B cell (primary cell): ENCODE data around the gene MAN2A2. TPM values are rescaled to one million over a fixed set of nuclear protein-coding genes. Genes with fewer than 3 reads are reported as not detected.

Experiments
- ATAC-seq: fragments of 200-7000 bp; cut with Tn5 transposase; one replicate; pipeline ENCODE4 v1.10.0; 2021; ENCODE audit warnings: low read depth, mild to moderate bottlenecking, moderate number of reproducible peaks, moderate library complexity
- CTCF ChIA-PET: fragments of 350-600 bp; sonication (Branson Sonifier 250); formaldehyde crosslinking; loops from one replicate; lab custom pipeline; 2021; ENCODE audit warnings: antibody characterized with exemption, inconsistent platforms; lab: Charles Lee
- POLR2A ChIA-PET: fragments of 350-600 bp; sonication (Branson Sonifier 250); formaldehyde crosslinking; loops from one replicate; lab custom pipeline; 2021; ENCODE audit warnings: antibody characterized with exemption; lab: Charles Lee
- DNase-seq: peaks from one replicate; pipeline ENCODE4 v3.0.0; 2013
- H2AFZ ChIP-seq: 2 replicates; pipeline ENCODE4 v1.6.1; 2012; ENCODE audit warnings: mild to moderate bottlenecking, low read depth, low read length; ENCODE audit not compliant: insufficient read depth, poor library complexity, severe bottlenecking
- H3K27ac ChIP-seq, 2 donors: 1 replicate in 1 of 2; 2 replicates in 1 of 2; pipeline ENCODE4 v1.5.1; 2012 to 2013; ENCODE audit warnings: low read length in 2 of 2, mild to moderate bottlenecking in 2 of 2, moderate library complexity in 1 of 2
- H3K27me3 ChIP-seq, 4 experiments: fragments of 200-600 bp in 1 of 4; sonication (generic) in 1 of 4; replicated peaks in 1 of 4; 1 replicate in 2 of 4; 2 replicates in 2 of 4; pipeline versions ENCODE4 v1.6.1 to v1.7.0; 2013 to 2016; ENCODE audit warnings: low read length in 3 of 4, mild to moderate bottlenecking in 2 of 4, mixed read lengths in 1 of 4, moderate library complexity in 1 of 4; ENCODE audit not compliant: insufficient read depth in 4 of 4, control insufficient read depth in 3 of 4; ENCODE audit errors: control extremely low read depth in 1 of 4
- H3K36me3 ChIP-seq, 2 experiments: replicated peaks in 1 of 2; 1 replicate in 1 of 2; 2 replicates in 1 of 2; pipeline versions ENCODE4 v1.6.1 to v1.7.1; 2013; ENCODE audit warnings: low read length in 1 of 2; ENCODE audit not compliant: insufficient read depth in 2 of 2, control insufficient read depth in 1 of 2; ENCODE audit errors: control extremely low read depth in 1 of 2, extremely low read depth in 1 of 2
- H3K4me1 ChIP-seq, 2 donors: fragments of 200-600 bp in 1 of 2; sonication (generic) in 1 of 2; 1 replicate in 1 of 2; 2 replicates in 1 of 2; pipeline versions ENCODE4 v1.5.1 to v1.6.1; 2013 to 2017; ENCODE audit warnings: low read length in 2 of 2; ENCODE audit not compliant: control insufficient read depth in 2 of 2, insufficient read depth in 2 of 2
- H3K4me2 ChIP-seq: replicated peaks from 2 replicates; pipeline ENCODE3; 2012; ENCODE audit warnings: mild to moderate bottlenecking, low read depth, low read length; ENCODE audit not compliant: poor library complexity, severe bottlenecking
- H3K4me3 ChIP-seq, 5 experiments: fragments of 200-600 bp in 1 of 5; sonication (generic) in 1 of 5; 1 replicate in 3 of 5; 2 replicates in 2 of 5; pipeline versions ENCODE4 v1.5.1 to v1.7.0; 2011 to 2016; ENCODE audit warnings: low read length in 4 of 5, mild to moderate bottlenecking in 4 of 5, low read depth in 2 of 5, control low read depth in 1 of 5, moderate library complexity in 1 of 5; ENCODE audit not compliant: insufficient read depth in 1 of 5; ENCODE audit errors: control extremely low read depth in 1 of 5, extremely low read depth in 1 of 5
- H3K79me2 ChIP-seq: fragments of 200-600 bp; sonication (generic); one replicate; pipeline ENCODE4 v1.6.0; 2016; ENCODE audit warnings: low read length; ENCODE audit not compliant: control insufficient read depth, insufficient read depth
- H3K9ac ChIP-seq: fragments of 200-600 bp; sonication (generic); 2 replicates; pipeline ENCODE4 v1.6.1; 2017; ENCODE audit warnings: mild to moderate bottlenecking, low read length, moderate library complexity
- H3K9me3 ChIP-seq, 3 donors: one replicate each; pipeline versions ENCODE4 v1.6.1 to v1.7.1; 2013; ENCODE audit warnings: low read length in 2 of 3; ENCODE audit not compliant: control insufficient read depth in 2 of 3, insufficient read depth in 1 of 3; ENCODE audit errors: control extremely low read depth in 1 of 3
- H4K20me1 ChIP-seq: 2 replicates; pipeline ENCODE4 v1.6.0; 2012; ENCODE audit warnings: mild to moderate bottlenecking, low read length; ENCODE audit not compliant: insufficient read depth, control insufficient read depth, poor library complexity, severe bottlenecking
- H3K27ac Mint-ChIP-seq: one replicate; pipeline ENCODE4 v1.8.0; 2021; ENCODE audit warnings: mixed read lengths
- H3K27me3 Mint-ChIP-seq: one replicate; pipeline ENCODE4 v1.8.0; 2021; ENCODE audit warnings: mixed read lengths
- H3K4me1 Mint-ChIP-seq: one replicate; pipeline ENCODE4 v1.8.0; 2021; ENCODE audit warnings: mixed read lengths
- H3K4me3 Mint-ChIP-seq: one replicate; pipeline ENCODE4 v1.8.0; 2021; ENCODE audit warnings: mixed read lengths
- H3K9me3 Mint-ChIP-seq: one replicate; pipeline ENCODE4 v1.8.0; 2022; ENCODE audit warnings: mixed read lengths; ENCODE audit not compliant: insufficient read depth
- EZH2 ChIP-seq: IDR thresholded peaks from 2 replicates; pipeline ENCODE4 v1.6.1; 2012; ENCODE audit warnings: borderline replicate concordance, low read depth, mild to moderate bottlenecking, moderate library complexity, low read length; ENCODE audit not compliant: insufficient read depth, poor library complexity, severe bottlenecking
- WGBS: methylation state at CpG from one replicate; pipeline ENCODE4 v1.1.5; 2013; ENCODE audit warnings: missing lambda C conversion rate; ENCODE audit not compliant: insufficient coverage; 5-methylcytosine and 5-hydroxymethylcytosine counted together
- intact Hi-C: fragments of 100-400 bp; cut with micrococcal nuclease; formaldehyde crosslinking; loops from one replicate; pipeline ENCODE4 v1.10.0; 2022
- polyA plus RNA-seq: library from polyadenylated mRNA; depleted of rRNA; stranded (reverse); fragments of >200 nt; gene quantifications from 2 replicates; pipeline ENCODE4 v1.2.3, GENCODE V29; 2012
- total RNA-seq, 2 donors: library from RNA; stranded (reverse); fragments of 120-200 nt in 1 of 2; gene quantifications; 1 replicate in 1 of 2; 2 replicates in 1 of 2; pipeline versions ENCODE4 v1.2.3 to v1.2.4, GENCODE V29; 2013 to 2022
- TF ChIP-seq, protein P1 (sequence below): fragments of 200-600 bp; IDR thresholded peaks from one replicate; pipeline ENCODE4 v1.8.0; 2022; ENCODE audit warnings: antibody characterized with exemption, mild to moderate bottlenecking

MAN2A2 gene
- total and polyA plus RNA-seq, 2 donors (not counting 1 experiment from before 2014, with no cell fraction given) = 180 to 234 TPM

DNA sequence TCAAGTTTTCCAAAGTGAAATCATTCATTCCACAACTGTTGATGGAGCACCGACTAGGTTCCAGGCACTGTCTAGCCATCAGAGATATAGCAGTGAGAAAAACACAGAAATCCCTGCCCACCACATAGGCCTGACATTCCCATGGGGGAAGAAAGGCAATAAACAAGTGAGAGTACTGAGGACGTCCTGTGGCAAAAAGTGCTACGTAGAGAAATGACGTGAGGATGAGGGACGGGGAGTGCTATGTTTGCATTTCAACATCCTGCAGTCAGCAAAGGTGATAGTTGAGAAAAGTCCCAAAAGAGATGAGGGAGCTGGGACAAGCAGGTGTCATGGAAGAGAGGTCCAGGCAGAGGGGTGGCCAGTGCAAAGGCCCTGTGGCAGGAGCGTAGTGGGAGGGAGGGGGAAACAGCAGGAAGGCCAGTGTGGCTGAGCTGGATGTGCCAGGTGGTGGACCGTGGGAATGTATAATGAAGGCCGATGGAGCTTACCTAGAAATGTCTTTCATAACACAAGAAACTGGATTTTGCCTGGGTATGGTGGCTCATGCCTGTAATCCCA is 45.1 kb upstream of the MAN2A2 start:
- H3K36me3 ChIP-seq = no peaks in the 10 kb centered on the region
- no peak overlapping the region for H3K9ac ChIP-seq
- CTCF ChIA-PET = interaction anchor here (0.9 to 1.2 kb wide), 3 partner anchors 28 to 210 kb away, joined by 3 to 4 read pairs (median 3); no protein-coding TSS in a partner anchor
- POLR2A ChIA-PET = no interaction called here
- no peak for ATAC-seq
- 93% methylated on average over 5 of the region's 8 CpGs for WGBS
- H3K4me1 Mint-ChIP-seq = peaks cover 51% of the 10 kb centered on the region
- peak overlapping the region; percentile 19 for H3K4me3 Mint-ChIP-seq
- intact Hi-C loops = no loop called here
- H3K4me3 ChIP-seq = no peak overlapping the region
- peaks cover 52 to 54% of the 10 kb centered on the region in 2 donors for H3K4me1 ChIP-seq
- peak overlapping the region in 1 of 2 donors; percentile 61 for H3K27ac ChIP-seq
- no peaks in the 10 kb centered on the region for H4K20me1 ChIP-seq
- TF ChIP-seq EZH2 = no peak
- TF ChIP-seq, protein P1, sequence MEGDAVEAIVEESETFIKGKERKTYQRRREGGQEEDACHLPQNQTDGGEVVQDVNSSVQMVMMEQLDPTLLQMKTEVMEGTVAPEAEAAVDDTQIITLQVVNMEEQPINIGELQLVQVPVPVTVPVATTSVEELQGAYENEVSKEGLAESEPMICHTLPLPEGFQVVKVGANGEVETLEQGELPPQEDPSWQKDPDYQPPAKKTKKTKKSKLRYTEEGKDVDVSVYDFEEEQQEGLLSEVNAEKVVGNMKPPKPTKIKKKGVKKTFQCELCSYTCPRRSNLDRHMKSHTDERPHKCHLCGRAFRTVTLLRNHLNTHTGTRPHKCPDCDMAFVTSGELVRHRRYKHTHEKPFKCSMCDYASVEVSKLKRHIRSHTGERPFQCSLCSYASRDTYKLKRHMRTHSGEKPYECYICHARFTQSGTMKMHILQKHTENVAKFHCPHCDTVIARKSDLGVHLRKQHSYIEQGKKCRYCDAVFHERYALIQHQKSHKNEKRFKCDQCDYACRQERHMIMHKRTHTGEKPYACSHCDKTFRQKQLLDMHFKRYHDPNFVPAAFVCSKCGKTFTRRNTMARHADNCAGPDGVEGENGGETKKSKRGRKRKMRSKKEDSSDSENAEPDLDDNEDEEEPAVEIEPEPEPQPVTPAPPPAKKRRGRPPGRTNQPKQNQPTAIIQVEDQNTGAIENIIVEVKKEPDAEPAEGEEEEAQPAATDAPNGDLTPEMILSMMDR = no peak
- H3K9me3 ChIP-seq = no peaks in the 10 kb centered on the region
- no peak for DNase-seq
- H3K4me2 ChIP-seq = peak overlapping the region; percentile 55
- no peaks in the 10 kb centered on the region for H3K27me3 Mint-ChIP-seq
- peak overlapping the region; percentile 11 for H3K27ac Mint-ChIP-seq
- no peaks in the 10 kb centered on the region for H3K9me3 Mint-ChIP-seq
- H3K27me3 ChIP-seq = no peaks in the 10 kb centered on the region
- no peak overlapping the region for H2AFZ ChIP-seq
- no peaks in the 10 kb centered on the region for H3K79me2 ChIP-seq
